Astrocyte (in vitro differentiated cells and primary cell): ENCODE data around the gene PLG.

Experiments
- CTCF ChIP-seq: IDR thresholded peaks from 2 replicates; pipeline ENCODE4 v1.5.1; 2011; ENCODE audit warnings: low read depth, mild to moderate bottlenecking, inconsistent platforms, low read length, moderate library complexity; ENCODE audit not compliant: insufficient read depth
- EZH2 ChIP-seq: IDR thresholded peaks from 2 replicates; pipeline ENCODE4 v1.6.1; 2012; ENCODE audit warnings: mild to moderate bottlenecking, low read length, inconsistent platforms; ENCODE audit not compliant: insufficient read depth

GRCh38 chr6:160774399-160774798, 72.4 kb downstream of the PLG start:
- TF ChIP-seq CTCF (no peak), EZH2 (no peak)
